ENCODE results near the gene PFN2.
"Not testable (repeated sequence)": the region's sequence is repeated elsewhere in the genome, so short reads cannot be mapped to it uniquely, and the experiment has no call there.

DNA sequence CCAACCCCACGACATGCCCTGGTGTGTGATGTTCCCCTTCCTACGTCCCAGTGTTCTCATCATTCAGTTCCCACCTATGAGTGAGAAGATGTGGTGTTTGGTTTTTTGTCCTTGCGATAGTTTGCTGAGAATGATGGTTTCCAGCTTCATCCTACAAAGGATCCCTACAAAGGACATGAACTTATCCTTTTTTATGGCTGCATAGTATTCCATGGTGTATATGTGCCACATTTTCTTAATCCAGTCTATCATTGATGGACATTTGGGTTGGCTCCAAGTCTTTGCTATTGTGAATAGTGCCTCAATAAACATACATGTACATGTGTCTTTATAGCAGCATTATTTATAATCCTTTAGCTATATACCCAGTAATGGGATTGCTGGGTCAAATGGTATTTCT, 26.7 kb downstream of the PFN2 start:
- TF ChIP-seq, protein P1, sequence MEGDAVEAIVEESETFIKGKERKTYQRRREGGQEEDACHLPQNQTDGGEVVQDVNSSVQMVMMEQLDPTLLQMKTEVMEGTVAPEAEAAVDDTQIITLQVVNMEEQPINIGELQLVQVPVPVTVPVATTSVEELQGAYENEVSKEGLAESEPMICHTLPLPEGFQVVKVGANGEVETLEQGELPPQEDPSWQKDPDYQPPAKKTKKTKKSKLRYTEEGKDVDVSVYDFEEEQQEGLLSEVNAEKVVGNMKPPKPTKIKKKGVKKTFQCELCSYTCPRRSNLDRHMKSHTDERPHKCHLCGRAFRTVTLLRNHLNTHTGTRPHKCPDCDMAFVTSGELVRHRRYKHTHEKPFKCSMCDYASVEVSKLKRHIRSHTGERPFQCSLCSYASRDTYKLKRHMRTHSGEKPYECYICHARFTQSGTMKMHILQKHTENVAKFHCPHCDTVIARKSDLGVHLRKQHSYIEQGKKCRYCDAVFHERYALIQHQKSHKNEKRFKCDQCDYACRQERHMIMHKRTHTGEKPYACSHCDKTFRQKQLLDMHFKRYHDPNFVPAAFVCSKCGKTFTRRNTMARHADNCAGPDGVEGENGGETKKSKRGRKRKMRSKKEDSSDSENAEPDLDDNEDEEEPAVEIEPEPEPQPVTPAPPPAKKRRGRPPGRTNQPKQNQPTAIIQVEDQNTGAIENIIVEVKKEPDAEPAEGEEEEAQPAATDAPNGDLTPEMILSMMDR (conservative IDR thresholded peaks at IDR 0.05; ENCODE audit: low read length), result not testable (repeated sequence)
- TF ChIP-seq EZH2phosphoT487 (IDR thresholded peaks at IDR 0.05; ENCODE audit: borderline replicate concordance), result not testable (repeated sequence)

Measured in Loucy (cell line).